ENCODE measurements around the gene EYA3.

DNA sequence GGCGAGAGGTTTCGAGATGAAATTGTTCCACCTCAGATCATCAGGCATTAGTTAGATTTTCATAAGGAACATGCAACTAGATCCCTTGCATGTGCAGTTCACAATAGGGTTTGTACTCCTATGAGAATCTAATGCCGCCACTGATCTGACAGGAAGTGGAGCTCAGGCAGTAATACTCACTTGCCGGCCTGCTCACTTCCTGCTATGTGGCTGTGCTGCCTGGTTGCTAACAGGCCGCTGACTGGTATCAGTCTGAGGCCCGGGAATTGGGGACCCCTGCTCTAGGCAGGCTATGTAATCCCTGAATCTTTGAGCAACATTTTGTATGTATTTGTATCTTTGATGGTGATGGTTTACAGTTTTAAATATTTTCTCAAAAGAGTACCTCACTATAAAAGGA, 96.1 kb downstream of the EYA3 start:
- TF ChIP-seq CTCF (IDR thresholded peaks at IDR 0.05) = no peak
- no peak for TF ChIP-seq POLR2A (IDR thresholded peaks at IDR 0.05)
- no peak for TF ChIP-seq POLR2AphosphoS5 (IDR thresholded peaks at IDR 0.05; ENCODE audit: insufficient read depth in 1 of 2, low read depth in 1 of 2)

Measured in vagina (tissue), 2 donors.